NCI-H2196 treated with DMSO at 0.1 percent for 48 hours (cell line): ENCODE results near the gene GFAP.

Source experiments
- DNase-seq: peaks from one replicate; lab custom pipeline; 2025; ENCODE audit not compliant: unreplicated experiment; lab: John Stamatoyannopoulos, UW

Gene GFAP

GRCh38 chr17:44915862-44916780, 821 bp upstream of the GFAP start:
- DNase-seq: no peak

GRCh38 chr17:44914698-44915271, 515 bp downstream of the GFAP start:
- no peak for DNase-seq

- no peak for DNase-seq
Measured at GRCh38 chr17:44914148-44914547, 1.2 kb downstream of the GFAP start.

DNA sequence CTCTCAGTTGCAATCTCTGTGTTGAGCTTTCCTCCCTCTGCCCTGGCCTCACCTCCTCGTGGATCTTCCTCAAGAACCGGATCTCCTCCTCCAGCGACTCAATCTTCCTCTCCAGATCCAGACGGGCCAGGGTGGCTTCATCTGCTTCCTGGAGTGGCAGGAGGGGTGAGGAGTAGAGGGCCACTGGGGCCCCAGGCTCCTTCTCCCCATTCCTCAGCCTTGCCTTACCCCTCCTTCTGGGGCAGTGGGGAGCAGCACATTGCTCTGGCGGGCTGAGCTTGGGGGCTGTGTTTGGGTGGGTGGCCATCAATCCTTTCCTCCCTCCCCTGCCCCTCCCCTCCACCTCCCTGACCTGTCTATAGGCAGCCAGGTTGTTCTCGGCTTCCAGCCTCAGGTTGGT, 1.6 kb downstream of the GFAP start:
- no peak for DNase-seq

DNA sequence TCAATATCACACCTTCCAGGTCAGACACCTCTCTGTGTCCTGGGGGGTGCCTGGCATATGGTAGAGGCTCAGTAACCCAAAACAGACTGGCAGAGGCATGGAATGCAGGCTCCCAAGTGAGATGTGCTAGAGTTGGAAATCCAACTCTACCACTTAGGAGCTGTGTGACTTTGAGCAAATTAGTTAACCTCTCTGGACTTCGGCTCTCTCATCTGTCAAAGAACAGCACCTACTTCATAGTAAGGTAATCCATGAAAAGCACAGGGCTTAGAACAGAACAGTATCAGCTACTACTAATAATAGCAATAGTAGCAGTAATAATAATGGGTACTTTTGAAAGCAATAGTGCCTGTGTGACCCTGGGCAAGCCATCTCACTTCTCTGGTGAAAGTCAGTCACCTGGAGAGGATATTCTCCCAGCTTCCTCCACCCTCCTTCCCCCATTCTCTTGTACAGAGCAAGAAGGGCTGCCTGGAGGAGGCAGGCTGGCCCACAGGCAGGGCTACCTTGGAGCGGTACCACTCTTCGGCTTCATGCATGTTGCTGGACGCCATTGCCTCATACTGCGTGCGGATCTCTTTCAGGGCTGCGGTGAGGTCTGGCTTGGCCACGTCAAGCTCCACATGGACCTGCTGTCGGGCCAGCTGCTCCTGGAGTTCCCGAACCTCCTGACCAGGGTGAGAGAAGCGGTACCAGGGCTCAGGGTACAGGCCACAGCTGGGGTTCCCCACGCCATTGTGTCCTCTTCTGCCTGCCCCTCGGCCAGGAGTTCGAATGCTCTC, 2.3 kb downstream of the GFAP start:
- DNase-seq: no peak

GRCh38 chr17:44911133-44912001, 3.9 kb downstream of the GFAP start:
- no peak for DNase-seq

DNA sequence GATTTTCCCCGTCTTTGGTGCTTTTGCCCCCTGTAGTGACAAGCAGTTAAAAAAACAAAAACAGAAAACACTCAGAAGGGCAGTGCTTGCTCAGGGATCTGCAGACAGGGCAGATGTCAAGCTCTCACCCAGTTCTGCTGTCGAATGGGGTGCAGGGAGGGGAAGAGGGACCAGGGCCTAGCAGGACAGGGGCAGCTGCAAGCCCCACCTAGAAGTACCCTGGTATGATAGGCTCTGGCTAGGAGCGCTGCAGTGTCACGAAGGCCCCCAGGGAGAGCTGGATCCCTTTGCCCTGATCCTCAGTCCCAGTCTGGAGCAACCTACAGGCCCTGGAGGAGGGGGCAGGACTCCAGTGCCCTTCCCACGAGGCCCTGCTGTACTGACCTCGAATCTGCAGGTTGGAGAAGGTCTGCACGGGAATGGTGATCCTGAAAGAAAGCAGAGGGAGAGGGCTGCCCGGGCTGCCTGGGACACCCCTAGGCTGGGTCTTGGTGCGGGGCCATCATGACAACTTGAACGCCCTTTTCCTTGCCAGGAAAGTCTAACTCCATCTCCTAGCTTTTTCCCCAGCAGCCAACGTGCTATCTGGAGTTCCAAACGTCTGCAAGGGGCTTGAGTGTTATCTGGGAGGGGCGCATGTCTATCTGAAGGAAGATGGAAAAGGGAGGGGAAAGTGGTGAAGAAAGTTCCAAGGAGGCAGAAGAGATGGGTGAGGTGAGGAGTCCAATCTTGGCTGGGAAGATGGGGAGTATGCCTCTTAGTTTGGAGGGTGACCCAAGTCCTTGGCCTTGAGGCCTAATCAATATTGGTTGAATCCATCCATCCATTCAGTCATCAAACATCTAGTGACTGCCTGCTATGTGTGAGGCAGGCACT, 4.8 kb downstream of the GFAP start:
- DNase-seq: no peak

GRCh38 chr17:44909681-44910144, 5.6 kb downstream of the GFAP start:
- no peak for DNase-seq

- no peak for DNase-seq
Measured at GRCh38 chr17:44908761-44909326, 6.5 kb downstream of the GFAP start.

DNA sequence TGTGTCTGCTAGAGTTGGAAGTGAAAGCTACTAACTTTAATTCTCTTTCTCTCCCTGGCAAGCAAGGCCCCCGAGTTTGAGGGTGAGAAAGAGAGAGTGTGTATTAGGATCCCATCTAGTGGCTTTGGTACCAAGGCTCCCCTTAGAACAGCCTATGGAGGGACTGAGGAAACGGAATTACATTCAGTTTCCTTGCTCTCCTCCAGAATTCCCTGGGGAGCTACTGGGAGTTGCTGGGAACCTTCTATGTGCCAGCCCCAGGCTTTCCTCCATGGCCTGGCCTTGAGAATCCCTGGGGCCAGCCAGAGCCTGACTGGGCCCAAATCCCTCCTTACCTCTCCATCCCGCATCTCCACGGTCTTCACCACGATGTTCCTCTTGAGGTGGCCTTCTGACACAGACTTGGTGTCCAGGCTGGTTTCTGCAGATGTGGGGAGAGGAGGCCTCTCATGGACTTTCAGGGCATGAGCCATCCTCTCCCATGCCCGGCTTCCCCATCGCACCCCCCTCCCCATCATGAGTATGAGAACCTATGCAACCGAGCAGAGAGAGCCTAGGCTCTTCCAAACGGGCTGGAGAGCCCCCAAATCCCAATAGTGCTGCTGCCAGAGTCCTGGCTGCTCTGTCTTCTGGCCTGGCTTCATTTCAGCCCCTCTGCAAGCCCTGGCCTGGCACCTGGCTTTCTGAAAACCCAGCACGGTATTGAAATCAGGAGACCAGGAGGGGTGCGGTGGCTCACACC, 7.4 kb downstream of the GFAP start:
- no peak for DNase-seq

- DNase-seq: no peak
Measured at GRCh38 chr17:44906763-44907728, 8.3 kb downstream of the GFAP start.

DNA sequence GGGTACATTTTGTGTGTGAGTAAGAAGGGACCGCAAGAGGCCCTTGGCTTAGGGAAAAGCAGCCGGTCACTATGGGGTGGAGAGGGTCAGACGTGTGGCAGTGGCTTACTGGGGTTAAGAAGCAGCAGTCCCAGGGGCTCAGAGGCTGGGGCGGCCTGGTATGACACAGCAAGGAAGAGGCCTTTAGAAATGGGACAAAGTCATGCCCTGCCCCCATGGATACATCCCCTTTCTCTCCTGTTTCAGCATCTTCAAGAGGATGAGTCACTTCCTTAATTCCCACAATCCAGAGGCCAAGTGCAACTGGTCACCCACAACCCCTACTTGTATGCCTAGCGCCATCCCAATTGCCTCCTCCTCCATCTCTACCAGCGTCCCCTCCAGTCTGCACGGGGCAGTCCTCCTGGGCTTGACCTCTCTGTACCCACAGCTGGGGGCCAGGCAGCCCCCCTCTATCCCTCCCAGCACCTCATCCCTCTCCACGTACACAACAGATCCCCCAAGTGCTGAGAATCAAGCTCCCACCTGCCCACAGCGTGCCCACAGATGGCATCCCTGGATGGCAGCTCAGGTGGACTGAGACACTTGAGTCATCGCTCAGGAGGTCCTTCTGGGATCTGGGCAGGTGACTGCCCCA, 9.2 kb downstream of the GFAP start:
- no peak for DNase-seq

- no peak for DNase-seq
Measured at GRCh38 chr17:44905006-44906000, 10.0 kb downstream of the GFAP start.

DNA sequence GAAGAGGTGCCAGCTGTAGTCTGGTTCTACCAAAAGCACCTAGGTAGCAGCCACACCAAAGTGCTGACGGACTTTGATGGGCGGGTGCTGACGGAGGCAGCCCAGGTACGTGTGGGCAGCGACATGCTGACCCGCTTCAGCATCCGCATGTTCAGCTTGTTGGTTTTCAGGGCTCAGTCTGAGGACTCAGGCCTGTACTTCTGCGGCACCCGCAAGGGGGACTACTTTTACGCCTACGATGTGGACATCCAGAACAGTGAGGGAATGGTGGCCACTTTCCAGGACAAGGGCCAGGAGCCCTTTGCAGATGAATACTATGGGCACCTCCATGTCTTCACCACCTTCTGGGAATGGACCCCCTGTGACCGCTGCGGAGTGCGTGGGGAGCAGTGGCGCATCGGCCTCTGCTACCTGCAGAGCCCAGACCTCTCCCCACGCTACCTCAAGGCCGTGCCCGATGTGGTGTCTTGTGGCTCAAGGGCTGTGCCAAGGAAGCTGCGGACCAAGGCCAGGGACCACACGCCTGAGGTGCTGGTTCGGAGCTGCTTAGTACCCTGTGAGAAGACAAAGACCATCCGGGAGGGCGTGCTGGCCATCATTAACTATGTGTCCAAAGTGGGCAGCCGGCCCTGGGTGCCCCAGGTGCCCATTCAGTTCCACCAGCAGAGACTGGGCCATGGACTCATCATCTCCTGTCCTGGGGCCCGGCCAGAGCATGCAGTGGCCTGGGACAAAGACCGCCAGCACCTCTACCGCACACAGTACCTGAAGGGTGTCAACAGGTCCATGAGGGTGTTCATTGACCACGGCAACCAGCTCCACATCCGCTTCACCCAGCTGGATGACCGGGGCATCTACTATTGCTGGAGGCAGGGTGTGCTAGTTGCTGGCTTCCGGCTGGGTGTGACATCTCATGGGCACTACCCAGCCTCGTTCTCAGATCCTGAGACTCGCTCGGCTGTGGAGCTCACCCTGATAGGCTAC, 11.0 kb downstream of the GFAP start:
- no peak for DNase-seq
